ENCODE data around the gene ARPC2.

ARPC2 gene

DNA sequence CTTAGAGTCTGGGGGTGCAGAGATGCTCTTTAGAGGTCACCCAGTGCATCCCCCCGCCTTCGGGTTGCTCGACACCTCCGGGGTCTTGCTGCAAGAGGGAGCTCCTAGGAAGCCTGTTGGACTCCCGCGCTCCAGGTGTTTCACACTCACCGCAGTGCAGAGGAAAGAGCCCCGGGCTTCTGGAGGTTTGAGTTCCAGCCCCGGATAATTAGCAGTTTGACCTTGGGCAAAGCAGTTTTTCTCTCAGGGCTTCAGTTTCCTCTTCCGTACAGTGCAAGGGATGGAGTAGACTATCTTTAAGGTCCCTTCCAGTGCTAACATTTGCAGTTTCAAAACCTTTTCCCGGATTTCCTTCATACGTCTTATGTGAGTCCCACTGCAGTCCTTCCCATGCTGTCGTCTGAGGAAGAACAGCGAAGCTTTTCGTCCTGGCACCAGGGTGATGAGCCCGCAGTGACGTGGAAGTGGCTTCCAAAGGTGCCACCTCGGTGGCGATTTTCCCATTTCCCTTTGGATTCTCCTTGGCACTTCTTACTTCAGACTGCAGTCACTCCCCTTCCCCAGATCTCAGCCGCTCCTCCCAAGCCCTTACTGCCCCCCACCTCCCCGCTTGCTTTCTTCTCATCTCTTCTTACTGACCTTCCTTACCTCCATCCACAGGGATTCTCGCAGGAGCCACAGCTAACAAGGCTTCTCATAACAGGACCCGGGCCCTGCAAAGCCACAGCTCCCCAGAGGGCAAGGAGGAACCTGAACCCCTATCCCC lies 53.9 kb downstream of the ARPC2 start:
- peaks cover 39% of the 10 kb centered on the region for H3K79me2 ChIP-seq (ENCODE audit: insufficient read depth, low read length)
- TF ChIP-seq CTCF (conservative IDR thresholded peaks at IDR 0.05; ENCODE audit: low read length) (no peak), EZH2phosphoT487 (IDR thresholded peaks at IDR 0.05; ENCODE audit: borderline replicate concordance) (no peak)

DNA sequence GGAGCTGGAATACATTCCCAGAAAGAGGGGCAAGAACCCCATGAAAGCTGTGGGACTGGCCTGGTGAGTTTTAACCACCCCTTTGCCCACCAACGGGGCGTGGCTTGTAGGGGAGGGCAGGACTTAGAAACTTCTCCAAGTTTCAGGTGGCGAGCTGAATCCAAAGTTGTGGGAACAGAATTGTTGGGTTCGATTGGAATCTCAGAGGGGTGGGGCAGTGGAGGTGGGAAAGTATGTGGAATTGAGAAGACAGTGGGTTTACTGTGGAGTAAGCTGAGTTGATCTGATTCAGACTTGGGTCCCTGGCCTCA lies 54.5 kb downstream of the ARPC2 start:
- H3K4me3 ChIP-seq (ENCODE audit: low read length, poor library complexity, severe bottlenecking) = peak overlapping the region; percentile 84
- H3K36me3 ChIP-seq (ENCODE audit: insufficient read depth, low read length) = peaks cover 19% of the 10 kb centered on the region; the same call in 1 of the 2 replicates
- H3K9ac ChIP-seq (ENCODE audit: low read depth, low read length, poor library complexity, severe bottlenecking) = peak overlapping the region; percentile 76
- H3K4me1 ChIP-seq (ENCODE audit: insufficient read depth, low read length, poor library complexity, severe bottlenecking) = peaks cover 31% of the 10 kb centered on the region
- H4K20me1 ChIP-seq (ENCODE audit: insufficient read depth, low read length, poor library complexity, severe bottlenecking) = peaks cover 20% of the 10 kb centered on the region
- H3K4me2 ChIP-seq (ENCODE audit: low read depth, low read length, poor library complexity, severe bottlenecking) = peak overlapping the region; percentile 88
- no peaks in the 10 kb centered on the region for H3K27me3 ChIP-seq (ENCODE audit: insufficient read depth, low read length, poor library complexity, severe bottlenecking)
- TF ChIP-seq CTCF (conservative IDR thresholded peaks at IDR 0.05; ENCODE audit: low read length) = no peak
- TF ChIP-seq EZH2phosphoT487 (IDR thresholded peaks at IDR 0.05; ENCODE audit: borderline replicate concordance) = no peak
- no peaks in the 10 kb centered on the region for H3K9me2 ChIP-seq (replicated peaks; ENCODE audit: low read depth, low read length)
- peaks cover 39% of the 10 kb centered on the region for H3K79me2 ChIP-seq (ENCODE audit: insufficient read depth, low read length)
- H3K9me3 ChIP-seq (ENCODE audit: insufficient read depth, low read depth, low read length) = no peaks in the 10 kb centered on the region
- H3F3A ChIP-seq (ENCODE audit: low read depth) = no peaks in the 10 kb centered on the region
- no peak overlapping the region for H2AFZ ChIP-seq (ENCODE audit: low read length)

More for the DNA sequence above, 53.9 kb downstream of the ARPC2 start:
- Histone ChIP-seq H2AFZ (ENCODE audit: low read length) (peak overlapping the region; percentile 66), H3K4me1 (ENCODE audit: insufficient read depth, low read length, poor library complexity, severe bottlenecking) (peaks cover 31% of the 10 kb centered on the region), H3K9ac (ENCODE audit: low read depth, low read length, poor library complexity, severe bottlenecking) (peak overlapping the region; percentile 76), H3F3A (ENCODE audit: low read depth) (no peaks in the 10 kb centered on the region), H3K4me3 (ENCODE audit: low read length, poor library complexity, severe bottlenecking) (peak overlapping the region; percentile 84), H3K9me3 (ENCODE audit: insufficient read depth, low read depth, low read length) (no peaks in the 10 kb centered on the region), H3K9me2 (replicated peaks; ENCODE audit: low read depth, low read length) (no peaks in the 10 kb centered on the region), H4K20me1 (ENCODE audit: insufficient read depth, low read length, poor library complexity, severe bottlenecking) (peaks cover 20% of the 10 kb centered on the region), H3K36me3 (ENCODE audit: insufficient read depth, low read length) (peaks cover 22% of the 10 kb centered on the region; the same call in 1 of the 2 replicates), H3K27me3 (ENCODE audit: insufficient read depth, low read length, poor library complexity, severe bottlenecking) (no peaks in the 10 kb centered on the region), H3K4me2 (ENCODE audit: low read depth, low read length, poor library complexity, severe bottlenecking) (peak overlapping the region; percentile 88)

- H3F3A ChIP-seq (ENCODE audit: low read depth) = no peaks in the 10 kb centered on the region
- no peaks in the 10 kb centered on the region for H3K9me3 ChIP-seq (ENCODE audit: insufficient read depth, low read depth, low read length)
- peak overlapping the region; percentile 88 for H3K4me2 ChIP-seq (ENCODE audit: low read depth, low read length, poor library complexity, severe bottlenecking)
- H3K9ac ChIP-seq (ENCODE audit: low read depth, low read length, poor library complexity, severe bottlenecking) = peak overlapping the region; percentile 76
- peaks cover 35% of the 10 kb centered on the region for H3K79me2 ChIP-seq (ENCODE audit: insufficient read depth, low read length)
- peak overlapping the region; percentile 84 for H3K4me3 ChIP-seq (ENCODE audit: low read length, poor library complexity, severe bottlenecking)
- H3K4me1 ChIP-seq (ENCODE audit: insufficient read depth, low read length, poor library complexity, severe bottlenecking) = peaks cover 31% of the 10 kb centered on the region
- H2AFZ ChIP-seq (ENCODE audit: low read length) = no peak overlapping the region
- H3K36me3 ChIP-seq (ENCODE audit: insufficient read depth, low read length) = peaks cover 18% of the 10 kb centered on the region; the same call in 1 of the 2 replicates
- peaks cover 17% of the 10 kb centered on the region for H4K20me1 ChIP-seq (ENCODE audit: insufficient read depth, low read length, poor library complexity, severe bottlenecking)
- no peaks in the 10 kb centered on the region for H3K9me2 ChIP-seq (replicated peaks; ENCODE audit: low read depth, low read length)
- TF ChIP-seq CTCF (conservative IDR thresholded peaks at IDR 0.05; ENCODE audit: low read length) (no peak), EZH2phosphoT487 (IDR thresholded peaks at IDR 0.05; ENCODE audit: borderline replicate concordance) (no peak)
- no peaks in the 10 kb centered on the region for H3K27me3 ChIP-seq (ENCODE audit: insufficient read depth, low read length, poor library complexity, severe bottlenecking)
These were observed 55.0 kb downstream of the ARPC2 start for GRCh38 chr2:218271865-218272530.
